ENCODE measurements around the gene GNG8.

- TF ChIP-seq, protein P1, sequence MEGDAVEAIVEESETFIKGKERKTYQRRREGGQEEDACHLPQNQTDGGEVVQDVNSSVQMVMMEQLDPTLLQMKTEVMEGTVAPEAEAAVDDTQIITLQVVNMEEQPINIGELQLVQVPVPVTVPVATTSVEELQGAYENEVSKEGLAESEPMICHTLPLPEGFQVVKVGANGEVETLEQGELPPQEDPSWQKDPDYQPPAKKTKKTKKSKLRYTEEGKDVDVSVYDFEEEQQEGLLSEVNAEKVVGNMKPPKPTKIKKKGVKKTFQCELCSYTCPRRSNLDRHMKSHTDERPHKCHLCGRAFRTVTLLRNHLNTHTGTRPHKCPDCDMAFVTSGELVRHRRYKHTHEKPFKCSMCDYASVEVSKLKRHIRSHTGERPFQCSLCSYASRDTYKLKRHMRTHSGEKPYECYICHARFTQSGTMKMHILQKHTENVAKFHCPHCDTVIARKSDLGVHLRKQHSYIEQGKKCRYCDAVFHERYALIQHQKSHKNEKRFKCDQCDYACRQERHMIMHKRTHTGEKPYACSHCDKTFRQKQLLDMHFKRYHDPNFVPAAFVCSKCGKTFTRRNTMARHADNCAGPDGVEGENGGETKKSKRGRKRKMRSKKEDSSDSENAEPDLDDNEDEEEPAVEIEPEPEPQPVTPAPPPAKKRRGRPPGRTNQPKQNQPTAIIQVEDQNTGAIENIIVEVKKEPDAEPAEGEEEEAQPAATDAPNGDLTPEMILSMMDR (IDR thresholded peaks at IDR 0.05): no peak
- no peak for TF ChIP-seq POLR2A (IDR thresholded peaks at IDR 0.05)
Measured at GRCh38 chr19:46610413-46610775, 25.6 kb downstream of the GNG8 start.

Measured in Peyer's patch (tissue), 4 donors.